Vagina (tissue), 2 donors: ENCODE data around the gene MAML2. TPM values are rescaled to one million over a fixed set of nuclear protein-coding genes. Genes with fewer than 3 reads are reported as not detected.

Experiments
- DNase-seq, 2 donors: peaks; one replicate each; pipeline ENCODE4 v3.0.0-alpha.2; 2017; ENCODE audit errors: extremely low spot score in 2 of 2
- H3K27ac ChIP-seq: fragments of 200-600 bp; sonication (generic); one replicate; pipeline ENCODE4 v1.5.1; 2019
- H3K27me3 ChIP-seq: fragments of 200-600 bp; sonication (generic); one replicate; pipeline ENCODE4 v1.5.1; 2019
- H3K36me3 ChIP-seq, 2 donors: fragments of 200-600 bp; sonication (generic); one replicate each; pipeline ENCODE4 v1.5.1; 2017 to 2019
- H3K4me1 ChIP-seq: fragments of 200-600 bp; sonication (generic); one replicate; pipeline ENCODE4 v1.5.1; 2019
- H3K4me3 ChIP-seq, 2 donors: fragments of 200-600 bp; sonication (generic); 1 replicate in 1 of 2; 2 replicates in 1 of 2; pipeline ENCODE4 v1.5.1; 2016 to 2019
- H3K9me3 ChIP-seq: fragments of 200-600 bp; sonication (generic); one replicate; pipeline ENCODE4 v1.5.1; 2019
- POLR2A ChIP-seq, 2 donors: fragments of 450-650 bp; IDR thresholded peaks; one replicate each; pipeline ENCODE4 v1.6.1; 2017; ENCODE audit warnings: antibody characterized with exemption in 2 of 2, mild to moderate bottlenecking in 2 of 2, moderate library complexity in 2 of 2
- POLR2AphosphoS5 ChIP-seq, 2 donors: sonication (generic); formaldehyde crosslinking; IDR thresholded peaks; one replicate each; pipeline ENCODE4 v1.9.0; 2017; ENCODE audit warnings: antibody characterized with exemption in 2 of 2, mild to moderate bottlenecking in 2 of 2, low read depth in 1 of 2; ENCODE audit not compliant: insufficient read depth in 1 of 2
- intact Hi-C: fragments of 100-400 bp; cut with DNase I; formaldehyde crosslinking; loops from one replicate; pipeline ENCODE4 v1.15.1; 2023
- total RNA-seq: library from RNA; depleted of rRNA; stranded (reverse); fragments of >200 nt; gene quantifications from one replicate; pipeline ENCODE4 v1.2.3, GENCODE V29; 2016
- TF ChIP-seq, protein P1 (sequence below), 3 experiments: fragments of 450-650 bp in 2 of 3; fragments of 200-600 bp in 1 of 3; sonication (generic) in 1 of 3; IDR thresholded peaks; one replicate each; pipeline ENCODE4 v1.5.1; 2017 to 2019; ENCODE audit warnings: antibody characterized with exemption in 3 of 3, mild to moderate bottlenecking in 2 of 3, moderate library complexity in 2 of 3

MAML2 gene
- total RNA-seq, 1 donor from 2014 or later, result 36.3 TPM

DNA sequence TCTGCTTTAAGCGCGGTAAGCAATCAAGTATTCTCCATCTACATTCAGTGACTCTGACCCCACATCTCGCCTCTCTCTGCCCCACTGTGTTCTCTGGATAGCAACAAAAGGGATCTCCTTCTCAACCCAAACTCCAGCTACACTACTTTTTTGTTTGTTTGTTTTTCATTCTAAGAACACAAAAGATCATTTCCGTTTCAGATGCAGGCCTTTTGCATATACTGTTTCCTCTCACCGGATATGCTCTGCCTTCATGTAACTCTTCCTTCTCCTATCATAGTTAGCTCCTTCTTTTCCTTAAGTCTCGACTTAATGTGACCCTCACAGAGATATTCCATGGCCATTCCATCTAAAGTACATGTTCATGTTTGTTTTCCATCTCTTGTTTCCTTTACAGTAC, 239.3 kb downstream of the MAML2 start:
- H3K9me3 ChIP-seq, result no peaks in the 10 kb centered on the region
- no peak overlapping the region for H3K4me3 ChIP-seq
- H3K36me3 ChIP-seq, result no peaks in the 10 kb centered on the region
- no peak overlapping the region for H3K27ac ChIP-seq
- no peak for DNase-seq
- intact Hi-C loops, result no loop called here
- H3K27me3 ChIP-seq, result no peaks in the 10 kb centered on the region
- peaks cover 41% of the 10 kb centered on the region for H3K4me1 ChIP-seq
- no peak for TF ChIP-seq POLR2AphosphoS5 (IDR thresholded peaks at IDR 0.05; ENCODE audit: insufficient read depth in 1 of 2, low read depth in 1 of 2)
- TF ChIP-seq, protein P1, sequence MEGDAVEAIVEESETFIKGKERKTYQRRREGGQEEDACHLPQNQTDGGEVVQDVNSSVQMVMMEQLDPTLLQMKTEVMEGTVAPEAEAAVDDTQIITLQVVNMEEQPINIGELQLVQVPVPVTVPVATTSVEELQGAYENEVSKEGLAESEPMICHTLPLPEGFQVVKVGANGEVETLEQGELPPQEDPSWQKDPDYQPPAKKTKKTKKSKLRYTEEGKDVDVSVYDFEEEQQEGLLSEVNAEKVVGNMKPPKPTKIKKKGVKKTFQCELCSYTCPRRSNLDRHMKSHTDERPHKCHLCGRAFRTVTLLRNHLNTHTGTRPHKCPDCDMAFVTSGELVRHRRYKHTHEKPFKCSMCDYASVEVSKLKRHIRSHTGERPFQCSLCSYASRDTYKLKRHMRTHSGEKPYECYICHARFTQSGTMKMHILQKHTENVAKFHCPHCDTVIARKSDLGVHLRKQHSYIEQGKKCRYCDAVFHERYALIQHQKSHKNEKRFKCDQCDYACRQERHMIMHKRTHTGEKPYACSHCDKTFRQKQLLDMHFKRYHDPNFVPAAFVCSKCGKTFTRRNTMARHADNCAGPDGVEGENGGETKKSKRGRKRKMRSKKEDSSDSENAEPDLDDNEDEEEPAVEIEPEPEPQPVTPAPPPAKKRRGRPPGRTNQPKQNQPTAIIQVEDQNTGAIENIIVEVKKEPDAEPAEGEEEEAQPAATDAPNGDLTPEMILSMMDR (IDR thresholded peaks at IDR 0.05), result no peak
- TF ChIP-seq POLR2A (IDR thresholded peaks at IDR 0.05), result no peak

DNA sequence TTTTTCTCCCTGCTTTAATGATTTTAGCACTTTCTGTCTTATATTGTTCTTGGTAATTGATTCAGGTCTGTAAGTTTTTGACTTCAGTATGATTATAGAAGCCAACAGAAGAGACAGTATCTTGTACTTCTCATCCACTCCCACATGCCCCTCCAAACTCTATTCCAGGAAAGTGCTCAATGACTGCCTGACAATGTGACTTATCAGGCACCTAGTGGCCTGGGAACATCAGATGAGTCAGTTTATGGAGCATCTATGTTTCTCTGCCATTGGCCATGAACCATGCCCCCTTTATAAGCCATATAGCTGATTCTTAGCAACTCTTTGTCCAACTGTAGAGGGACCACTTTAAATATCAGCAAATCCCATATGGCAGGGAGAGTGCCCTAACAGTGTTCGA, 239.9 kb downstream of the MAML2 start:
- Histone ChIP-seq H3K9me3 (no peaks in the 10 kb centered on the region), H3K4me1 (peaks cover 47% of the 10 kb centered on the region), H3K27me3 (no peaks in the 10 kb centered on the region), H3K27ac (no peak overlapping the region), H3K4me3 (no peak overlapping the region), H3K36me3 (no peaks in the 10 kb centered on the region)
- TF ChIP-seq POLR2AphosphoS5 (IDR thresholded peaks at IDR 0.05; ENCODE audit: insufficient read depth in 1 of 2, low read depth in 1 of 2) (no peak), POLR2A (IDR thresholded peaks at IDR 0.05) (no peak)
- TF ChIP-seq, protein P1 (IDR thresholded peaks at IDR 0.05), result no peak
- no peak for DNase-seq
- intact Hi-C loops, result no loop called here

DNA sequence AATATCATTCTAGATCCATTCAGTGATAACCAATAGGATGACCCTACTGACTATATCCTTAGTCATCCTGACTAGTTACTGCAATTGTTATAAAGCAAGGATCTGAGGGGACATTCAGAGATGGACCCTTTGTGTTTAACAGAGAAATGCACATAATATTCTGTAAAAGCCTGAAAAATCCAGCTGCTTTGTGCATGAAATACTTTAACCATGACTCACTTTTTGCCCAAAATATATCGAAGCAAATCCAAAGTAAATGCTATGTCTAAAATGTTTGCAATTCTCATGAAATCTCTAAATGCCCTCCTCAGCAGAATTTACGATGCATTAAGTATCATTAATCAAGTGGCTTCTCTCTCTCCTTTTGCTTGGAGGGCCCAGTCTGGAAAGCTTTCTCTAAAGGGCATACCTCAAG, 240.3 kb downstream of the MAML2 start:
- no peak for DNase-seq
- intact Hi-C loops, result no loop called here
- no peaks in the 10 kb centered on the region for H3K36me3 ChIP-seq
- no peak for TF ChIP-seq POLR2AphosphoS5 (IDR thresholded peaks at IDR 0.05; ENCODE audit: insufficient read depth in 1 of 2, low read depth in 1 of 2)
- TF ChIP-seq POLR2A (IDR thresholded peaks at IDR 0.05), result no peak
- TF ChIP-seq, protein P1 (IDR thresholded peaks at IDR 0.05), result no peak
- H3K27me3 ChIP-seq, result no peaks in the 10 kb centered on the region
- H3K4me3 ChIP-seq, result no peak overlapping the region
- peaks cover 51% of the 10 kb centered on the region for H3K4me1 ChIP-seq
- H3K9me3 ChIP-seq, result no peaks in the 10 kb centered on the region
- no peak overlapping the region for H3K27ac ChIP-seq

DNA sequence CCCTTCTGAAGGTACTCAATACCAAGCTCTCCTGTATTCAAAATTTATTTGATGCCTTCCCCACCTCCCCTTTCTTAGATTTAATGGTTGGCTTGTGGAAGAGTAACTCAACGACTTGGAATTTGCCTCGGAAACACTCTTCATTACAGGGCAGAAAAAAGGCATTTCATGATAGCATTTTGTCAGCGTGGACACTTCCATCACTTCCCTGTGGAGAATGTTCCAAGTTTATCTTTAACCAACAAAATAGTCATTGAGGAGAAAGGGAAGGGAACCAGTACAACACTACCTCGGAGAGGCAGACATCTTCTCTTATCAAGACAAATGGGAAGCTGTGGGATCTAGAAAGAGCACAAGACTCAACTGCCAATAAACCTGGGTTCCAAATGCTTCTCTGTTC, 241.8 kb downstream of the MAML2 start:
- TF ChIP-seq POLR2A (IDR thresholded peaks at IDR 0.05), result no peak
- no peak for TF ChIP-seq POLR2AphosphoS5 (IDR thresholded peaks at IDR 0.05; ENCODE audit: insufficient read depth in 1 of 2, low read depth in 1 of 2)
- TF ChIP-seq, protein P1 (IDR thresholded peaks at IDR 0.05), result no peak
- no peaks in the 10 kb centered on the region for H3K36me3 ChIP-seq
- H3K4me1 ChIP-seq, result peaks cover 53% of the 10 kb centered on the region
- H3K27me3 ChIP-seq, result no peaks in the 10 kb centered on the region
- intact Hi-C loops, result no loop called here
- no peaks in the 10 kb centered on the region for H3K9me3 ChIP-seq
- H3K4me3 ChIP-seq, result no peak overlapping the region
- DNase-seq, result no peak
- H3K27ac ChIP-seq, result no peak overlapping the region

DNA sequence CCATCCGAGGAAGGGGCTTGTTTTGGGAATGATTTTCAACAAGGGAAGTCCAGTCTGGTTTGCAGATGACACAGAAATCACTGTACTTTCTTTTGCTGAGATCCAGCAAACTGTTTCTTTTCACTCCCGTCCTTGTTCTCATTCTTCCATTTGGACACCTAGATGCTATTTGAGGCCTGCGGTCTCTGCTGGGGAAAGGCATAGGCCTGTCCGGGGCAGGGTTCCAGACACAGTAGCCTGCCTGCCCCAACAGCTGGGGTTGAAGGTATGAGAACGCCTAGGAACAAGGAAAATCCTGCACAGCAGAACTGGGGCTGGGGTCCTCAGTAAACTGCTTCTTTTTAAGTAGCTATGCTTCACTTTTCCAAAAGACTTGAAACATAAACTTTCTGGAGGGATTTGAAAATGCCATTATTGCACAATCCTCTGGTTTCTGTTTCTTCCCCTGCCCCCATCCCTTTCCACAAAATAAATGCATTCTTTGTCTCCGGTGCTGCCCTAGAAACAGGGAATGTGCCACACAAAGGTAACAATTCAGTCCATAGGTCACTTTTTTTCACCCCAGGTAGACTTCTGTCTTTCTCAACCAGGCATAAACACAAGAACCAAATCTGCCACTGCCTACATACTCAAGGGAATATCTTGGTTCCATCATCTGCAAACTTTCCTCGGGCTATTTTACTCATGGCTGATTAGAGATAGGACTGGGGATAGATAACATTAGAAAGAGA, 244.3 kb downstream of the MAML2 start:
- H3K4me3 ChIP-seq, result no peak overlapping the region
- TF ChIP-seq POLR2A (IDR thresholded peaks at IDR 0.05) (no peak), POLR2AphosphoS5 (IDR thresholded peaks at IDR 0.05; ENCODE audit: insufficient read depth in 1 of 2, low read depth in 1 of 2) (no peak)
- TF ChIP-seq, protein P1 (IDR thresholded peaks at IDR 0.05), result no peak
- intact Hi-C loops, result no loop called here
- peak overlapping the region; percentile 46 for H3K27ac ChIP-seq
- no peaks in the 10 kb centered on the region for H3K27me3 ChIP-seq
- H3K36me3 ChIP-seq, result no peaks in the 10 kb centered on the region
- no peaks in the 10 kb centered on the region for H3K9me3 ChIP-seq
- no peak for DNase-seq
- peaks cover 40% of the 10 kb centered on the region for H3K4me1 ChIP-seq
